Measurements from ENCODE around the gene RBM17.

GRCh38 chr10:6119962-6120361, 31.1 kb downstream of the RBM17 start:
- no peak for TF ChIP-seq CTCF (IDR thresholded peaks at IDR 0.05)
- no peak for TF ChIP-seq POLR2A (IDR thresholded peaks at IDR 0.05)

Measured in heart left ventricle (tissue), 13 donors.